ENCODE measurements around the gene NRG2. TPM values are rescaled to one million over a fixed set of nuclear protein-coding genes. Genes with fewer than 3 reads are reported as not detected.
A peak's percentile ranks its signal among the peaks of the same experiment; 100 is the strongest.

The NRG2 gene
- total RNA-seq, 1 experiment from 2014 or later: 0.91 TPM

GRCh38 chr5:140041492-140042392, 1.4 kb downstream of the NRG2 start:
- RAD21 ChIA-PET (ENCODE audit: low non-redundant PET in 1 of 2, low total read pairs in 2 of 2, uncharacterized antibody in 2 of 2, unreplicated experiment in 2 of 2): no interaction called here

GRCh38 chr5:140041099-140041491, 2.0 kb downstream of the NRG2 start:
- BruUV-seq (replicated peaks): no TSS peak
- intact Hi-C loops (cut with micrococcal nuclease): no loop called here
- Histone ChIP-seq H3K4me1 (ENCODE audit: control insufficient read depth in 1 of 2, insufficient read depth in 2 of 2, low read length in 2 of 2) (peaks cover 3 to 27% of the 10 kb centered on the region in 2 experiments; a peak in 3 of 4 replicates), H4K20me1 (ENCODE audit: insufficient read depth) (no peaks in the 10 kb centered on the region), H2AFZ (ENCODE audit: low read depth, low read length, poor library complexity, severe bottlenecking) (no peak overlapping the region), H3K27ac (ENCODE audit: low read depth, low read length) (no peak overlapping the region), H3K4me2 (ENCODE audit: low read length) (peak overlapping the region; percentile 97; the same call in 1 of the 2 replicates), H3K27me3 (ENCODE audit: insufficient read depth, low read length) (no peaks in the 10 kb centered on the region), H3K9me2 (ENCODE audit: insufficient read depth) (no peaks in the 10 kb centered on the region), H3K79me2 (ENCODE audit: insufficient read depth, low read length) (no peaks in the 10 kb centered on the region), H3K9me3 (ENCODE audit: control insufficient read depth in 1 of 2, insufficient read depth in 1 of 2, low read depth in 1 of 2, low read length in 2 of 2) (no peaks in the 10 kb centered on the region), H3K36me3 (ENCODE audit: control insufficient read depth in 1 of 2, insufficient read depth in 2 of 2, low read length in 2 of 2) (no peaks in the 10 kb centered on the region), H3K9ac (ENCODE audit: low read length) (no peak overlapping the region), H3K4me3 (replicated peaks in 1 of 2; ENCODE audit: low read depth in 1 of 2, low read length in 2 of 2) (no peak overlapping the region)
- CTCF ChIA-PET: interaction anchor here (0.6 to 0.8 kb wide), 2 partner anchors 19 to 32 kb away, joined by 3 to 4 read pairs; no protein-coding TSS in a partner anchor
- POLR2A ChIA-PET: interaction anchor here (1.2 kb wide), 1 partner anchor 80 kb away, joined by 3 read pairs; no protein-coding TSS in a partner anchor
- RAD21 ChIA-PET (ENCODE audit: low non-redundant PET in 1 of 2, low total read pairs in 2 of 2, uncharacterized antibody in 2 of 2, unreplicated experiment in 2 of 2): no interaction called here
- no peak for DNase-seq (ENCODE audit: low read depth, low spot score)
- ATAC-seq: no peak
- TF ChIP-seq YY1 (IDR thresholded peaks at IDR 0.05; ENCODE audit: extremely low read depth, insufficient replicate concordance, low read depth, low read length) (no peak), FOSL1 (IDR thresholded peaks at IDR 0.05; ENCODE audit: low read depth) (no peak), TCF7L2 (IDR thresholded peaks at IDR 0.05; ENCODE audit: borderline replicate concordance, extremely low read depth, insufficient read depth, insufficient read length) (no peak), ZNF274 (IDR thresholded peaks at IDR 0.05; ENCODE audit: low read depth, low read length) (no peak), CTCF (IDR thresholded peaks at IDR 0.05 in 2 of 3, conservative IDR thresholded peaks at IDR 0.05 in 1 of 3; ENCODE audit: borderline replicate concordance in 1 of 3, insufficient read depth in 1 of 3, low read depth in 2 of 3, low read length in 2 of 3) (no peak), REST (IDR thresholded peaks at IDR 0.05; ENCODE audit: low read depth) (no peak), POLR2AphosphoS5 (IDR thresholded peaks at IDR 0.05; ENCODE audit: low read depth, low read length) (no peak), JUND (IDR thresholded peaks at IDR 0.05) (no peak), CBX3 (IDR thresholded peaks at IDR 0.05; ENCODE audit: low read depth) (no peak)

More at GRCh38 chr5:140041492-140042392, 1.4 kb downstream of the NRG2 start:
- POLR2A ChIA-PET: interaction anchor here (1.2 kb wide), 1 partner anchor 80 kb away, joined by 3 read pairs; no protein-coding TSS in a partner anchor
- H3K4me2 ChIP-seq (ENCODE audit: low read length): peak overlapping the region; percentile 97
- no TSS peak for BruUV-seq (replicated peaks)
- H3K27me3 ChIP-seq (ENCODE audit: insufficient read depth, low read length): no peaks in the 10 kb centered on the region
- ATAC-seq (0 out of 2 replicates have a peak, but pooled peaks have one; percentile 4), DNase-seq (ENCODE audit: low read depth, low spot score) (no peak)
- H3K36me3 ChIP-seq (ENCODE audit: control insufficient read depth in 1 of 2, insufficient read depth in 2 of 2, low read length in 2 of 2): no peaks in the 10 kb centered on the region
- no peak overlapping the region for H3K27ac ChIP-seq (ENCODE audit: low read depth, low read length)
- H4K20me1 ChIP-seq (ENCODE audit: insufficient read depth): no peaks in the 10 kb centered on the region
- no peaks in the 10 kb centered on the region for H3K79me2 ChIP-seq (ENCODE audit: insufficient read depth, low read length)
- H2AFZ ChIP-seq (ENCODE audit: low read depth, low read length, poor library complexity, severe bottlenecking): peak overlapping the region; percentile 12
- no peak overlapping the region for H3K9ac ChIP-seq (ENCODE audit: low read length)
- no peaks in the 10 kb centered on the region for H3K9me3 ChIP-seq (ENCODE audit: control insufficient read depth in 1 of 2, insufficient read depth in 1 of 2, low read depth in 1 of 2, low read length in 2 of 2)
- H3K4me3 ChIP-seq (replicated peaks in 1 of 2; ENCODE audit: low read depth in 1 of 2, low read length in 2 of 2): peak overlapping the region; percentile 11 to 28
- CTCF ChIA-PET: interaction anchor here (0.8 kb wide), 1 partner anchor 31 kb away, joined by 3 read pairs; no protein-coding TSS in a partner anchor
- H3K4me1 ChIP-seq (ENCODE audit: control insufficient read depth in 1 of 2, insufficient read depth in 2 of 2, low read length in 2 of 2): peaks cover 3 to 27% of the 10 kb centered on the region in 2 experiments; a peak in 3 of 4 replicates
- TF ChIP-seq EZH2 (IDR thresholded peaks at IDR 0.05) (no peak), YY1 (IDR thresholded peaks at IDR 0.05; ENCODE audit: extremely low read depth, insufficient replicate concordance, low read depth, low read length) (no peak), MAX (IDR thresholded peaks at IDR 0.05) (no peak), EZH2phosphoT487 (IDR thresholded peaks at IDR 0.05; ENCODE audit: borderline replicate concordance) (no peak)
- no peaks in the 10 kb centered on the region for H3K9me2 ChIP-seq (ENCODE audit: insufficient read depth)
- intact Hi-C loops (cut with micrococcal nuclease): no loop called here
